Mucosa of stomach (tissue), 1 donor: ENCODE results near the gene FRYL.

Source experiments
- H3K27me3 ChIP-seq: one replicate; pipeline ENCODE4 v1.7.0; 2013; ENCODE audit warnings: mild to moderate bottlenecking, low read length; ENCODE audit not compliant: control insufficient read depth, insufficient read depth
- H3K36me3 ChIP-seq: one replicate; pipeline ENCODE4 v1.7.0; 2013; ENCODE audit warnings: low read length; ENCODE audit not compliant: control insufficient read depth, insufficient read depth
- H3K4me1 ChIP-seq: one replicate; pipeline ENCODE4 v1.7.0; 2013; ENCODE audit warnings: mild to moderate bottlenecking, low read length; ENCODE audit not compliant: control insufficient read depth, insufficient read depth
- H3K4me3 ChIP-seq: one replicate; pipeline ENCODE4 v1.7.0; 2013; ENCODE audit warnings: low read length
- H3K9ac ChIP-seq: one replicate; pipeline ENCODE4 v1.7.0; 2013; ENCODE audit warnings: mild to moderate bottlenecking, low read length, moderate library complexity
- H3K9me3 ChIP-seq: one replicate; pipeline ENCODE4 v1.7.0; 2013; ENCODE audit warnings: mild to moderate bottlenecking, low read length, moderate library complexity; ENCODE audit not compliant: control insufficient read depth
- donor health status: Pancreatic carcinoma.

FRYL gene

GRCh38 chr4:48542888-48543287, 237.2 kb downstream of the FRYL start:
- H3K27me3 ChIP-seq = no peaks in the 10 kb centered on the region
- no peak overlapping the region for H3K9ac ChIP-seq
- H3K9me3 ChIP-seq = no peaks in the 10 kb centered on the region
- H3K4me3 ChIP-seq = no peak overlapping the region
- H3K36me3 ChIP-seq = peaks cover 9% of the 10 kb centered on the region
- no peaks in the 10 kb centered on the region for H3K4me1 ChIP-seq

- H3K36me3 ChIP-seq = peaks cover 5% of the 10 kb centered on the region
- H3K9ac ChIP-seq = no peak overlapping the region
Observed at GRCh38 chr4:48539597-48539996, 240.5 kb downstream of the FRYL start.

GRCh38 chr4:48538358-48538757, 241.7 kb downstream of the FRYL start:
- Histone ChIP-seq H3K4me1 (no peaks in the 10 kb centered on the region), H3K9me3 (no peaks in the 10 kb centered on the region), H3K36me3 (peaks cover 5% of the 10 kb centered on the region), H3K9ac (no peak overlapping the region), H3K27me3 (no peaks in the 10 kb centered on the region), H3K4me3 (no peak overlapping the region)

More at GRCh38 chr4:48539597-48539996, 240.5 kb downstream of the FRYL start:
- Histone ChIP-seq H3K9me3 (no peaks in the 10 kb centered on the region), H3K4me3 (no peak overlapping the region), H3K27me3 (no peaks in the 10 kb centered on the region), H3K4me1 (no peaks in the 10 kb centered on the region)

- Histone ChIP-seq H3K4me3 (no peak overlapping the region), H3K9me3 (no peaks in the 10 kb centered on the region), H3K36me3 (peaks cover 12% of the 10 kb centered on the region), H3K4me1 (no peaks in the 10 kb centered on the region), H3K27me3 (no peaks in the 10 kb centered on the region), H3K9ac (no peak overlapping the region)
Observed at GRCh38 chr4:48526406-48526805, 253.7 kb downstream of the FRYL start.

- no peaks in the 10 kb centered on the region for H3K27me3 ChIP-seq
- H3K9ac ChIP-seq = no peak overlapping the region
- H3K4me3 ChIP-seq = no peak overlapping the region
- H3K4me1 ChIP-seq = no peaks in the 10 kb centered on the region
- peaks cover 15% of the 10 kb centered on the region for H3K36me3 ChIP-seq
- no peaks in the 10 kb centered on the region for H3K9me3 ChIP-seq
Observed at GRCh38 chr4:48518143-48518542, 261.9 kb downstream of the FRYL start.

- H3K4me1 ChIP-seq = no peaks in the 10 kb centered on the region
- peaks cover 10% of the 10 kb centered on the region for H3K36me3 ChIP-seq
- H3K9me3 ChIP-seq = no peaks in the 10 kb centered on the region
- H3K4me3 ChIP-seq = no peak overlapping the region
- no peak overlapping the region for H3K9ac ChIP-seq
- no peaks in the 10 kb centered on the region for H3K27me3 ChIP-seq
Observed at GRCh38 chr4:48509543-48509942, 270.5 kb downstream of the FRYL start.

- no peak overlapping the region for H3K9ac ChIP-seq
- no peaks in the 10 kb centered on the region for H3K4me1 ChIP-seq
- peaks cover 6% of the 10 kb centered on the region for H3K36me3 ChIP-seq
- H3K27me3 ChIP-seq = no peaks in the 10 kb centered on the region
- no peaks in the 10 kb centered on the region for H3K9me3 ChIP-seq
- H3K4me3 ChIP-seq = no peak overlapping the region
Observed at GRCh38 chr4:48506716-48507115, 273.4 kb downstream of the FRYL start.

- Histone ChIP-seq H3K4me1 (no peaks in the 10 kb centered on the region), H3K4me3 (no peak overlapping the region), H3K36me3 (peaks cover 2% of the 10 kb centered on the region)
Observed at GRCh38 chr4:48504352-48504751, 275.7 kb downstream of the FRYL start.

GRCh38 chr4:48504026-48504330, 276.1 kb downstream of the FRYL start:
- no peak overlapping the region for H3K9ac ChIP-seq
- H3K27me3 ChIP-seq = no peaks in the 10 kb centered on the region
- no peak overlapping the region for H3K4me3 ChIP-seq
- H3K4me1 ChIP-seq = no peaks in the 10 kb centered on the region
- H3K36me3 ChIP-seq = peaks cover 5% of the 10 kb centered on the region
- H3K9me3 ChIP-seq = no peaks in the 10 kb centered on the region

More at GRCh38 chr4:48504352-48504751, 275.7 kb downstream of the FRYL start:
- Histone ChIP-seq H3K9me3 (no peaks in the 10 kb centered on the region), H3K9ac (no peak overlapping the region), H3K27me3 (no peaks in the 10 kb centered on the region)

- peaks cover 5% of the 10 kb centered on the region for H3K36me3 ChIP-seq
- no peaks in the 10 kb centered on the region for H3K4me1 ChIP-seq
- no peaks in the 10 kb centered on the region for H3K27me3 ChIP-seq
Observed at GRCh38 chr4:48503233-48504025, 276.6 kb downstream of the FRYL start.

GRCh38 chr4:48499551-48500066, 280.5 kb downstream of the FRYL start:
- no peaks in the 10 kb centered on the region for H3K27me3 ChIP-seq
- H3K9me3 ChIP-seq = no peaks in the 10 kb centered on the region
- no peak overlapping the region for H3K9ac ChIP-seq
- H3K4me1 ChIP-seq = no peaks in the 10 kb centered on the region
- peaks cover 5% of the 10 kb centered on the region for H3K36me3 ChIP-seq
- H3K4me3 ChIP-seq = no peak overlapping the region

More at GRCh38 chr4:48503233-48504025, 276.6 kb downstream of the FRYL start:
- no peak overlapping the region for H3K9ac ChIP-seq
- H3K4me3 ChIP-seq = no peak overlapping the region
- H3K9me3 ChIP-seq = no peaks in the 10 kb centered on the region

GRCh38 chr4:48498895-48499294, 281.2 kb downstream of the FRYL start:
- Histone ChIP-seq H3K36me3 (peaks cover 5% of the 10 kb centered on the region), H3K4me1 (no peaks in the 10 kb centered on the region), H3K9ac (no peak overlapping the region), H3K9me3 (no peaks in the 10 kb centered on the region), H3K4me3 (no peak overlapping the region), H3K27me3 (no peaks in the 10 kb centered on the region)
